ENCODE results near the gene GATAD1. TPM values are rescaled to one million over a fixed set of nuclear protein-coding genes. Genes with fewer than 3 reads are reported as not detected.

The GATAD1 gene
- total and polyA plus RNA-seq, 2 of the 8 experiments (the other 6 are each of a cell fraction or from before 2014, with no cell fraction given) = 17.1 to 34.7 TPM

- H4K20me1 ChIP-seq (replicated peaks in 1 of 2; ENCODE audit: control insufficient read depth in 1 of 2, insufficient read depth in 2 of 2, low read length in 2 of 2) = no peaks in the 10 kb centered on the region
- H2AK5ac ChIP-seq (ENCODE audit: low read depth, low read length) = no peak overlapping the region
- H3K79me1 ChIP-seq (ENCODE audit: low read depth, low read length) = no peaks in the 10 kb centered on the region
- no peak overlapping the region for H2BK12ac ChIP-seq (ENCODE audit: low read depth, low read length)
- H3K56ac ChIP-seq (replicated peaks; ENCODE audit: insufficient read length, low read depth, low read length) = no peak overlapping the region
- FAIRE-seq (no peak), DNase-seq (ENCODE audit: low read depth in 1 of 2, low spot score in 2 of 2) (no peak)
- H3K4me3 ChIP-seq (ENCODE audit: extremely low read depth in 1 of 4, insufficient read depth in 2 of 4, low read depth in 3 of 4, low read length in 4 of 4) = no peak overlapping the region
- H3K4me1 ChIP-seq (replicated peaks in 1 of 4; ENCODE audit: control insufficient read depth in 3 of 4, insufficient read depth in 4 of 4, low read length in 3 of 4) = no peaks in the 10 kb centered on the region
- H4K5ac ChIP-seq (ENCODE audit: insufficient read length, low read depth, low read length) = no peak overlapping the region
- H2BK15ac ChIP-seq (ENCODE audit: low read length) = no peak overlapping the region
- H2AFZ ChIP-seq (ENCODE audit: low read length) = no peak overlapping the region; the same call in 1 of the 2 replicates
- no peak overlapping the region for H3K14ac ChIP-seq (ENCODE audit: insufficient read length)
- H4K91ac ChIP-seq (replicated peaks; ENCODE audit: insufficient read length, low read length) = no peak overlapping the region
- 91% methylated on average over 5 of the region's 5 CpGs; no CpG with 5 or more reads in 1 of the 2 experiments for WGBS, 2 experiments (ENCODE audit: extremely low coverage in 1 of 2, insufficient coverage in 1 of 2, insufficient read length in 1 of 2, insufficient replicate concordance in 2 of 2, low coverage in 1 of 2, low lambda C conversion rate in 2 of 2, missing lambda C conversion rate in 1 of 2)
- no peak overlapping the region for H3K4me2 ChIP-seq (ENCODE audit: insufficient read depth in 1 of 2, low read depth in 2 of 2, low read length in 2 of 2)
- H2BK120ac ChIP-seq (replicated peaks; ENCODE audit: low read depth, low read length) = no peak overlapping the region
- H4K8ac ChIP-seq (ENCODE audit: extremely low read depth, insufficient read depth, low read length) = no peak overlapping the region
- no peak overlapping the region for H2BK20ac ChIP-seq (ENCODE audit: low read length)
- H3K4ac ChIP-seq (replicated peaks; ENCODE audit: insufficient read length, low read depth, low read length) = no peak overlapping the region
- POLR2A ChIA-PET (ENCODE audit: partially characterized antibody) = interaction anchor here (1.1 kb wide), 1 partner anchor 52 kb away, joined by 3 read pairs; no protein-coding TSS in a partner anchor
- no peak overlapping the region for H3K23ac ChIP-seq (ENCODE audit: insufficient read length)
- no peak overlapping the region for H3K27ac ChIP-seq (ENCODE audit: low read depth, low read length)
- H3K36me3 ChIP-seq (ENCODE audit: control insufficient read depth in 2 of 4, insufficient read depth in 4 of 4, low read length in 3 of 4) = no peaks in the 10 kb centered on the region
- no peak overlapping the region for H3K18ac ChIP-seq (ENCODE audit: extremely low read depth, low read length)
- H3K9ac ChIP-seq (replicated peaks in 1 of 4; ENCODE audit: extremely low read depth in 1 of 4, low read depth in 3 of 4, low read length in 3 of 4) = no peak overlapping the region
- no peak overlapping the region for H2BK5ac ChIP-seq (ENCODE audit: low read depth, low read length)
- no peaks in the 10 kb centered on the region; a peak in 1 of 4 replicates for H3K79me2 ChIP-seq (ENCODE audit: control insufficient read depth in 1 of 2, insufficient read depth in 2 of 2, low read length in 2 of 2)
- H3K23me2 ChIP-seq (ENCODE audit: low read depth, low read length) = no peaks in the 10 kb centered on the region
- CTCF ChIA-PET (ENCODE audit: partially characterized antibody) = interaction anchor here (0.7 to 7.1 kb wide), 7 partner anchors 9 to 286 kb away, joined by 3 to 64 read pairs (median 6); partner anchors contain the start of gene GATAD1
- no peaks in the 10 kb centered on the region; a peak in 1 of 7 replicates for H3K27me3 ChIP-seq (replicated peaks in 1 of 4; ENCODE audit: control insufficient read depth in 3 of 4, extremely low read depth in 1 of 4, insufficient read depth in 3 of 4, low read length in 3 of 4)
- no peaks in the 10 kb centered on the region for H3K9me3 ChIP-seq (ENCODE audit: insufficient read depth in 2 of 2, low read depth in 1 of 2, low read length in 1 of 2)
- TF ChIP-seq, protein P1, sequence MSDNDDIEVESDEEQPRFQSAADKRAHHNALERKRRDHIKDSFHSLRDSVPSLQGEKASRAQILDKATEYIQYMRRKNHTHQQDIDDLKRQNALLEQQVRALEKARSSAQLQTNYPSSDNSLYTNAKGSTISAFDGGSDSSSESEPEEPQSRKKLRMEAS (IDR thresholded peaks at IDR 0.05) = no peak
- TF ChIP-seq BACH1 (IDR thresholded peaks at IDR 0.05; ENCODE audit: low read length) (no peak), SP1 (IDR thresholded peaks at IDR 0.05; ENCODE audit: low read depth, low read length) (no peak), CHD1 (IDR thresholded peaks at IDR 0.05; ENCODE audit: low read depth, low read length) (no peak), RFX5 (IDR thresholded peaks at IDR 0.05; ENCODE audit: borderline replicate concordance, low read depth, low read length) (no peak), SUZ12 (IDR thresholded peaks at IDR 0.05; ENCODE audit: low read length) (no peak), SIN3A (conservative IDR thresholded peaks at IDR 0.05 in 1 of 2, IDR thresholded peaks at IDR 0.05 in 1 of 2; ENCODE audit: low read depth in 1 of 2, low read length in 2 of 2) (no peak), SP2 (IDR thresholded peaks at IDR 0.05; ENCODE audit: low read length) (no peak), TCF12 (IDR thresholded peaks at IDR 0.05; ENCODE audit: low read depth, low read length) (no peak), NRF1 (IDR thresholded peaks at IDR 0.05; ENCODE audit: low read depth, low read length) (no peak), ASH2L (IDR thresholded peaks at IDR 0.05; ENCODE audit: low read length) (no peak), YY1 (IDR thresholded peaks at IDR 0.05; ENCODE audit: low read depth, low read length) (no peak), KDM4A (IDR thresholded peaks at IDR 0.05; ENCODE audit: low read depth, low read length, severe bottlenecking) (no peak)
- TF ChIP-seq, protein P2, sequence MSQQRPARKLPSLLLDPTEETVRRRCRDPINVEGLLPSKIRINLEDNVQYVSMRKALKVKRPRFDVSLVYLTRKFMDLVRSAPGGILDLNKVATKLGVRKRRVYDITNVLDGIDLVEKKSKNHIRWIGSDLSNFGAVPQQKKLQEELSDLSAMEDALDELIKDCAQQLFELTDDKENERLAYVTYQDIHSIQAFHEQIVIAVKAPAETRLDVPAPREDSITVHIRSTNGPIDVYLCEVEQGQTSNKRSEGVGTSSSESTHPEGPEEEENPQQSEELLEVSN (IDR thresholded peaks at IDR 0.05) = no peak
Measured at GRCh38 chr7:92415225-92415624, 32.1 kb upstream of the GATAD1 start.
